ENCODE data around the gene OR4E1.
"Not testable (repeated sequence)": the region's sequence is repeated elsewhere in the genome, so short reads cannot be mapped to it uniquely, and the experiment has no call there.

The OR4E1 gene

DNA sequence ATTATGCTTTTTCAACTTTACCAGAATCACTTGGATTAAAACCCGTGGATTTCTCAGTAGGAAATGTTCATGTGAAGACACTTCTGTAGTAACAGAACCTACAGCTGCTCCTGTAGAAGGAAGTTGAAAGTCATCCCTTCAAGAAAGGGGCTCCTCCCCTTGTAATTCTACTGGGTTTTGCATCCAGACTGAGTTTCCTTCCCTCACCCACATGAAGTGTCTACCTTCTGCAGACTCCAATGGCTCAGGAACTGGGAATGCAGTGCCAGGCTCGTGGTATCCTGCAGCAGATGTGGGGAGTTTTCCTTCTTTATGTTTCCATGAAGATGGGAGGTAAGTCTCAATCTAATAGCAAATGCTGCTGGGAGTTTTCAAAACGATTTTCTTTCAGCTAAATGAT, 30.9 kb downstream of the OR4E1 start:
- H3K4me2 ChIP-seq: no peak overlapping the region
- no peak overlapping the region for H3K9ac ChIP-seq
- no peak overlapping the region for H3K27ac ChIP-seq
- H3K36me3 ChIP-seq (ENCODE audit: insufficient read depth): no peaks in the 10 kb centered on the region
- H2AFZ ChIP-seq (ENCODE audit: low read depth): no peak overlapping the region
- no peak for TF ChIP-seq CTCF (conservative IDR thresholded peaks at IDR 0.05; ENCODE audit: low read depth, low read length)
- no peaks in the 10 kb centered on the region for H3K79me2 ChIP-seq (ENCODE audit: insufficient read depth, low read depth)
- no peaks in the 10 kb centered on the region for H3K4me1 ChIP-seq (ENCODE audit: low read depth, poor library complexity, severe bottlenecking)
- no peaks in the 10 kb centered on the region for H3K27me3 ChIP-seq (ENCODE audit: insufficient read depth, low read depth)
- no peaks in the 10 kb centered on the region for H4K20me1 ChIP-seq (ENCODE audit: insufficient read depth)
- no peak overlapping the region for H3K4me3 ChIP-seq (IDR thresholded peaks at IDR 0.05; ENCODE audit: insufficient read depth, low read depth, low read length)

- TF ChIP-seq CTCF (conservative IDR thresholded peaks at IDR 0.05; ENCODE audit: low read depth, low read length): no peak
- no peak within 1 kb of the TSS for H3K27ac ChIP-seq
- no peaks in the 10 kb centered on the region for H3K36me3 ChIP-seq (ENCODE audit: insufficient read depth)
- H3K27me3 ChIP-seq (ENCODE audit: insufficient read depth, low read depth): no peaks in the 10 kb centered on the region
- H3K4me3 ChIP-seq (IDR thresholded peaks at IDR 0.05; ENCODE audit: insufficient read depth, low read depth, low read length): no peak within 1 kb of the TSS
- H3K4me2 ChIP-seq: no peak within 1 kb of the TSS
- no peaks in the 10 kb centered on the region for H4K20me1 ChIP-seq (ENCODE audit: insufficient read depth)
- H3K79me2 ChIP-seq (ENCODE audit: insufficient read depth, low read depth): no peaks in the 10 kb centered on the region
- H3K4me1 ChIP-seq (ENCODE audit: low read depth, poor library complexity, severe bottlenecking): peaks cover 9% of the 10 kb centered on the region
- no peak within 1 kb of the TSS for H2AFZ ChIP-seq (ENCODE audit: low read depth)
- no peak within 1 kb of the TSS for H3K9ac ChIP-seq
Observed at GRCh38 chr14:21634840-21635239, 38.8 kb downstream of the OR4E1 start, which contains the start of gene OR10G2. OR10G2 (minus strand) TSS chr14:21634940; CDS start chr14:21634842, 98 bp downstream.

DNA sequence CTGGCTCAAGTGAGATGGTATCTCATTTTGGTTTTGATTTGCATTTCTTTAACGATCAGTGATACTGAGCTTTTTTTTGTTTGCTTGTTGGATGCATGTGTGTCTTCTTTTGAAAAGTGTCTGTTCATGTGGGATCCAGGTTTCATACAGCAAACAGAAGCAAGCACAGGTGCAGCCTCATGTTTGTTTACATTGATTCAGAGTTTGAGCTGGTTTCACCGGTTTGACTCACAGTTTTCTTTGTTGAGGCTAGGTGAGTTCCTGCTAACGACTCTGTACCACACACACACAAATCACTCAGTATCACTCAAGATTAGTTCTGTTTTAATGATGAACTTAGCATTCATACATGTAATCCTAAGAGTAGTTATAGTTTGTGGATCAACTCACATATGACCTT, 42.5 kb downstream of the OR4E1 start:
- Histone ChIP-seq H3K9ac (no peak overlapping the region), H3K4me1 (ENCODE audit: low read depth, poor library complexity, severe bottlenecking) (peaks cover 9% of the 10 kb centered on the region), H4K20me1 (ENCODE audit: insufficient read depth) (no peaks in the 10 kb centered on the region), H2AFZ (ENCODE audit: low read depth) (no peak overlapping the region), H3K4me3 (IDR thresholded peaks at IDR 0.05; ENCODE audit: insufficient read depth, low read depth, low read length) (no peak overlapping the region), H3K27me3 (ENCODE audit: insufficient read depth, low read depth) (no peaks in the 10 kb centered on the region), H3K79me2 (ENCODE audit: insufficient read depth, low read depth) (no peaks in the 10 kb centered on the region), H3K27ac (peak overlapping the region; percentile 20; the same call in 1 of the 2 replicates), H3K36me3 (ENCODE audit: insufficient read depth) (no peaks in the 10 kb centered on the region), H3K4me2 (no peak overlapping the region)
- TF ChIP-seq CTCF (conservative IDR thresholded peaks at IDR 0.05; ENCODE audit: low read depth, low read length): no peak

DNA sequence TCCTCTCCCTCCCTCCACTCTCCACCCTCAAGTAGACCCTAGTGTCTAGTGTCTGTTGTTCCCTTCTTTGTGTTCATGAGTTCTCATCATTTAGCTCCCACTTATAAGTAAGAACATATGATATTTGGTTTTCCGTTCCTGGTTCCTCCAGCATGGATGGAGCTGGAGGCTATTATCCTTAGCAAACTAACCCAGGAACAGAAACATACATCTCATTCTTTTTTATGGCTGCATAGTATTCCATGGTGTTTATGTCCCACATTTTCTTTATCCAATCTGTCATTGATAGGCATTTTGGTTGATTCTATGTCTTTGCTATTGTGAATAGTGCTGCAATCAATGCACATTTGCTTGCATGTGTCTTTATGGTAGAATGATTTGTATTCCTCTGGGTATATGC, 43.1 kb downstream of the OR4E1 start:
- not testable (repeated sequence) for H3K27me3 ChIP-seq (ENCODE audit: insufficient read depth, low read depth); H3K36me3 ChIP-seq (ENCODE audit: insufficient read depth); H3K4me2 ChIP-seq

DNA sequence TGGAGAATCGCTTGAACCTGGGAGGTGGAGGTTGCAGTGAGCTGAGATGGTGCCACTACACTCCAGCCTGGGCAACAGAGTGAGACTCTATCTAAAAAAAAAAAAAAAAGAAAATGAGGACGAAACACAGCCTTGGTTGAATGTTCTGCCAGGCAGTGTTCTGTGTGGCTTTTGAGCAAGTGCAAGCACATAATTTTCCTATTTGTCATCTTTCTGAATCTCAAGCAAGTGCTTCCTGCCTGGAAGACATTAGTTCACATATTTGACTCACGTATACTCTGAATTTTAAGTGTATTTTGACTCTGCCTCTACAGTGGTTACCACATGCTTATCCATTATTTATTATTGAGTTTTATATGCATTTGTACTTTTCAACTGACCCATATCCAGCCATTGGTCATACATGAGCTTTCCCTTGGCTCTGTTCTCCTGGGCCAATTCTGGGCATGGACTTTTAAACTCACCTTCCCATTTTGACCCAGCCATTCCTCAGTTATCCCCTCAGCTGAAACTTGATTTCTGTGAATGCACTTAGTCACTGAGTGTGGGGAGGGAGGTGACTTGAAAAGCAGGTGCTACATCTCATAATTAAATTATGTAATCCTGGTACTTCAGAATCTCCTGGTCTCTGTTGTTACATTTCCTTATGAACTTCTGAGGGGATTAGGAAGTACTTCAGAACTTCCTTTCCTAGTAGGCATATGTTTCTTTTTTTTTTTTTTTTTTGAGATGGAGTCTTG, 47.0 kb downstream of the OR4E1 start:
- no peaks in the 10 kb centered on the region for H3K36me3 ChIP-seq (ENCODE audit: insufficient read depth)
- no peaks in the 10 kb centered on the region for H4K20me1 ChIP-seq (ENCODE audit: insufficient read depth)
- no peak overlapping the region for H3K27ac ChIP-seq
- H3K4me1 ChIP-seq (ENCODE audit: low read depth, poor library complexity, severe bottlenecking): peaks cover 6% of the 10 kb centered on the region
- no peak overlapping the region for H2AFZ ChIP-seq (ENCODE audit: low read depth)
- no peaks in the 10 kb centered on the region for H3K79me2 ChIP-seq (ENCODE audit: insufficient read depth, low read depth)
- H3K27me3 ChIP-seq (ENCODE audit: insufficient read depth, low read depth): no peaks in the 10 kb centered on the region
- H3K4me3 ChIP-seq (IDR thresholded peaks at IDR 0.05; ENCODE audit: insufficient read depth, low read depth, low read length): no peak overlapping the region
- H3K4me2 ChIP-seq: no peak overlapping the region
- no peak for TF ChIP-seq CTCF (conservative IDR thresholded peaks at IDR 0.05; ENCODE audit: low read depth, low read length)
- no peak overlapping the region for H3K9ac ChIP-seq

More for the DNA sequence above, 43.1 kb downstream of the OR4E1 start:
- peak overlapping the region; percentile 20; the same call in 1 of the 2 replicates for H3K27ac ChIP-seq
- H3K9ac ChIP-seq; H3K4me1 ChIP-seq (ENCODE audit: low read depth, poor library complexity, severe bottlenecking); H3K79me2 ChIP-seq (ENCODE audit: insufficient read depth, low read depth); H4K20me1 ChIP-seq (ENCODE audit: insufficient read depth); H3K4me3 ChIP-seq (IDR thresholded peaks at IDR 0.05; ENCODE audit: insufficient read depth, low read depth, low read length); H2AFZ ChIP-seq (ENCODE audit: low read depth): not testable (repeated sequence)
